HepG2 (cell line): Measurements from ENCODE around the gene WDR43. TPM values are rescaled to one million over a fixed set of nuclear protein-coding genes. Genes with fewer than 3 reads are reported as not detected.

Experiments
- DDIT3 ChIP-seq: sonication (generic); formaldehyde crosslinking; IDR thresholded peaks from 2 replicates; pipeline ENCODE4 v1.4.0; 2020; ENCODE audit warnings: mild to moderate bottlenecking, missing genetic modification reagents
- EED ChIP-seq: sonication (generic); formaldehyde crosslinking; IDR thresholded peaks from 2 replicates; pipeline ENCODE4 v1.5.0; 2020; ENCODE audit warnings: mild to moderate bottlenecking, missing genetic modification reagents
- FOXK2 ChIP-seq: fragments of 450-650 bp; IDR thresholded peaks from 2 replicates; pipeline ENCODE4 v1.6.1; 2016
- FOXO1 ChIP-seq: sonication (generic); formaldehyde crosslinking; IDR thresholded peaks from 2 replicates; pipeline ENCODE4 v1.4.0; 2020; ENCODE audit warnings: missing genetic modification reagents
- GZF1 ChIP-seq: sonication (generic); formaldehyde crosslinking; IDR thresholded peaks from 2 replicates; pipeline ENCODE4 v1.5.1; 2020; ENCODE audit warnings: mild to moderate bottlenecking, missing genetic modification reagents
- JUND ChIP-seq: sonication (generic); formaldehyde crosslinking; IDR thresholded peaks from 2 replicates; pipeline ENCODE4 v1.8.0; 2022; ENCODE audit warnings: mild to moderate bottlenecking, missing genetic modification reagents
- NAIF1 ChIP-seq: sonication (generic); formaldehyde crosslinking; IDR thresholded peaks from 2 replicates; pipeline ENCODE4 v1.5.0; 2020; ENCODE audit warnings: mild to moderate bottlenecking, missing genetic modification reagents, borderline replicate concordance
- PRPF4 ChIP-seq: fragments of 200-400 bp; formaldehyde crosslinking; IDR thresholded peaks from 2 replicates; pipeline ENCODE4 v1.6.1; 2016; ENCODE audit warnings: low read length, low read depth; ENCODE audit not compliant: poor library complexity, severe bottlenecking
- RCOR2 ChIP-seq: IDR thresholded peaks from 2 replicates; pipeline ENCODE4 v1.6.1; 2016; ENCODE audit warnings: missing biosample characterization, missing genetic modification reagents
- ZMYM2 ChIP-seq: sonication (generic); formaldehyde crosslinking; IDR thresholded peaks from 2 replicates; pipeline ENCODE4 v1.8.0; 2022; ENCODE audit warnings: mild to moderate bottlenecking, missing genetic modification reagents
- ZNF142 ChIP-seq: sonication (generic); formaldehyde crosslinking; IDR thresholded peaks from 2 replicates; pipeline ENCODE4 v1.4.0; 2020; ENCODE audit warnings: missing genetic modification reagents
- ZNF180 ChIP-seq: sonication (generic); formaldehyde crosslinking; IDR thresholded peaks from 2 replicates; pipeline ENCODE4 v1.4.0; 2020; ENCODE audit warnings: low read depth, missing genetic modification reagents, borderline replicate concordance
- ZNF317 ChIP-seq: sonication (generic); formaldehyde crosslinking; IDR thresholded peaks from 2 replicates; pipeline ENCODE4 v1.5.0; 2020; ENCODE audit warnings: mild to moderate bottlenecking, missing genetic modification reagents
- ZNF772 ChIP-seq: sonication (generic); formaldehyde crosslinking; IDR thresholded peaks from 2 replicates; pipeline ENCODE4 v1.5.0; 2020; ENCODE audit warnings: mild to moderate bottlenecking, missing genetic modification reagents
- ZNF775 ChIP-seq: sonication (generic); formaldehyde crosslinking; IDR thresholded peaks from 2 replicates; pipeline ENCODE4 v1.4.0; 2020; ENCODE audit warnings: missing genetic modification reagents, mild to moderate bottlenecking, moderate library complexity, borderline replicate concordance
- polyA plus RNA-seq, 8 experiments: library from polyadenylated mRNA; depleted of rRNA in 3 of 8; stranded (reverse) in 7 of 8; unstranded in 1 of 8; fragments of >200 nt; fragmentation: Illumina TruSeq in 4 of 8; extraction: Trizol in 4 of 8; gene quantifications; 2 replicates each; pipeline versions ENCODE4 v1.2.1 to v1.2.3, GENCODE V29; 2011 to 2016; ENCODE audit warnings: low read depth in 4 of 8, missing spikeins in 1 of 8, mixed read lengths in 1 of 8; ENCODE audit not compliant: insufficient read depth in 1 of 8
- total RNA-seq, 5 experiments: library from RNA; depleted of rRNA; stranded (reverse); fragments of >200 nt; fragmentation: Illumina TruSeq; extraction: Trizol; gene quantifications; 2 replicates each; pipeline ENCODE4 v1.2.3, GENCODE V29; 2016; ENCODE audit warnings: low read depth in 1 of 5
- TF ChIP-seq, protein P1 (sequence below): sonication (generic); formaldehyde crosslinking; IDR thresholded peaks from 2 replicates; pipeline ENCODE4 v1.8.1; 2023; ENCODE audit warnings: missing genetic modification reagents, inconsistent platforms, borderline replicate concordance
- TF ChIP-seq, protein P2 (sequence below): IDR thresholded peaks from 2 replicates; pipeline ENCODE4 v1.6.1; 2016

WDR43 gene
- total and polyA plus RNA-seq, 2 of the 13 experiments (the other 11 are each of a cell fraction or from before 2014, with no cell fraction given), result 121 to 167 TPM

DNA sequence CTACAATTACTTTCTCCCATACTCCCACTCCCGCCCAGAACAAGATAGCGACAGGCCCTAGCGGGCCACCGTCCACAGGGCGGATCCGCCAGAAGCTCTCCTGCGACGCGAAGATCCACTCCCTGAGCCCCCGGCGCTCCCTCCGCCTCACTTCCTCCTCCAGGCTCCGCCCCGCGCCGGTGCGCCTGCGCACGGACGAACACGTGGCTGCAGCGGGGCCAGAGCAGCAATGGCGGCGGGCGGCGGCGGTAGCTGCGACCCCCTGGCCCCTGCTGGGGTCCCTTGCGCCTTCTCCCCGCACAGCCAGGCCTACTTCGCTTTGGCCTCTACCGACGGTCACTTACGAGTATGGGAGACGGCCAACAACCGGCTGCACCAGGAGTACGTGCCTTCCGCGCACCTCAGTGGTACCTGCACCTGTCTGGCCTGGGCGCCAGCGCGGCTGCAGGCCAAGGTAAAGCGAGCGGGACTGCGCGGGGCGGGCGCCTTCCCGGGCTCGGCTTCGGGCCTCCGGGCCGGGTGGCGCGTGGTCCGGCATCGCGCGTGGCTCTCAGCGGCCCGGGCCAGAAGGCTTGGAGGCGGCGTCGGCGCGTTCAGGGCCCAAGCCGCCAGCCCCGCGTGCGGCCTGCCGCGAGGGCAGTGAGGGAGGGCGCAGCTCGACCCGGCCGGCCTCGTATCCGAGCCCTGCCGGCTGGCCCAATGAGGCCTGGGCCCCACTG lies at the start of gene WDR43 (continued):
- peak; percentile 88 for TF ChIP-seq ZNF142
- no peak for TF ChIP-seq PRPF4
- TF ChIP-seq GZF1, result no peak
- peak; percentile 77; the same call in 1 of the 2 replicates for TF ChIP-seq JUND (CRISPR knock-in tag)
- no peak for TF ChIP-seq ZMYM2 (CRISPR knock-in tag)
- TF ChIP-seq EED (CRISPR knock-in tag), result peak; percentile 100
- no peak for TF ChIP-seq DDIT3
- TF ChIP-seq RCOR2 (CRISPR knock-in tag), result 0 out of 2 replicates have a peak, but pooled peaks have one; percentile 73
- no peak; the same call in 1 of the 2 replicates for TF ChIP-seq NAIF1
- TF ChIP-seq ZNF317 (CRISPR knock-in tag), result 0 out of 2 replicates have a peak, but pooled peaks have one; percentile 83
- peak; percentile 72 for TF ChIP-seq ZNF772 (CRISPR knock-in tag)
- TF ChIP-seq FOXO1, result peak; percentile 67
- no peak for TF ChIP-seq FOXK2
- no peak for TF ChIP-seq ZNF775 (CRISPR knock-in tag)
- TF ChIP-seq ZNF180 (CRISPR knock-in tag), result no peak
- TF ChIP-seq, protein P1, sequence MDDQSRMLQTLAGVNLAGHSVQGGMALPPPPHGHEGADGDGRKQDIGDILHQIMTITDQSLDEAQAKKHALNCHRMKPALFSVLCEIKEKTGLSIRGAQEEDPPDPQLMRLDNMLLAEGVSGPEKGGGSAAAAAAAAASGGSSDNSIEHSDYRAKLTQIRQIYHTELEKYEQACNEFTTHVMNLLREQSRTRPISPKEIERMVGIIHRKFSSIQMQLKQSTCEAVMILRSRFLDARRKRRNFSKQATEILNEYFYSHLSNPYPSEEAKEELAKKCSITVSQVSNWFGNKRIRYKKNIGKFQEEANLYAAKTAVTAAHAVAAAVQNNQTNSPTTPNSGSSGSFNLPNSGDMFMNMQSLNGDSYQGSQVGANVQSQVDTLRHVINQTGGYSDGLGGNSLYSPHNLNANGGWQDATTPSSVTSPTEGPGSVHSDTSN (CRISPR knock-in tag), result no peak
- TF ChIP-seq, protein P2, sequence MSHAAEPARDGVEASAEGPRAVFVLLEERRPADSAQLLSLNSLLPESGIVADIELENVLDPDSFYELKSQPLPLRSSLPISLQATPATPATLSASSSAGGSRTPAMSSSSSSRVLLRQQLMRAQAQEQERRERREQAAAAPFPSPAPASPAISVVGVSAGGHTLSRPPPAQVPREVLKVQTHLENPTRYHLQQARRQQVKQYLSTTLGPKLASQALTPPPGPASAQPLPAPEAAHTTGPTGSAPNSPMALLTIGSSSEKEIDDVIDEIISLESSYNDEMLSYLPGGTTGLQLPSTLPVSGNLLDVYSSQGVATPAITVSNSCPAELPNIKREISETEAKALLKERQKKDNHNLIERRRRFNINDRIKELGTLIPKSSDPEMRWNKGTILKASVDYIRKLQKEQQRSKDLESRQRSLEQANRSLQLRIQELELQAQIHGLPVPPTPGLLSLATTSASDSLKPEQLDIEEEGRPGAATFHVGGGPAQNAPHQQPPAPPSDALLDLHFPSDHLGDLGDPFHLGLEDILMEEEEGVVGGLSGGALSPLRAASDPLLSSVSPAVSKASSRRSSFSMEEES (CRISPR knock-in tag), result peak; percentile 77
